ENCODE data around the gene METTL8. TPM values are rescaled to one million over a fixed set of nuclear protein-coding genes. Genes with fewer than 3 reads are reported as not detected.

METTL8 gene
- total RNA-seq, 1 experiment from 2014 or later: 25.7 TPM

GRCh38 chr2:171307560-171307959 is 126.2 kb downstream of the METTL8 start:
- Mint-ChIP-seq H3K27ac (ENCODE audit: unreplicated experiment) (no peak overlapping the region), H3K27me3 (ENCODE audit: insufficient read depth, unreplicated experiment) (no peaks in the 10 kb centered on the region), H3K9me3 (ENCODE audit: unreplicated experiment) (peaks cover 19% of the 10 kb centered on the region), H3K36me3 (ENCODE audit: insufficient read depth, unreplicated experiment) (no peaks in the 10 kb centered on the region), H3K4me1 (ENCODE audit: low read depth, unreplicated experiment) (no peaks in the 10 kb centered on the region), H3K4me3 (ENCODE audit: unreplicated experiment) (no peak overlapping the region)
- no TSS peak for BruUV-seq (replicated peaks)
- Histone ChIP-seq H3K4me1 (no peaks in the 10 kb centered on the region), H3K9me3 (peaks cover 7% of the 10 kb centered on the region; the same call in 1 of the 2 replicates), H3K36me3 (ENCODE audit: control insufficient read depth, insufficient read depth, low read length) (no peaks in the 10 kb centered on the region), H3K4me3 (ENCODE audit: low read depth, low read length) (no peak overlapping the region), H3K27me3 (replicated peaks; ENCODE audit: control insufficient read depth, insufficient read depth, low read length) (no peaks in the 10 kb centered on the region)
- intact Hi-C loops (cut with micrococcal nuclease; ENCODE audit: unreplicated experiment): no loop called here
- DNase-seq: no peak
- POLR2A ChIA-PET: no interaction called here
- CTCF ChIA-PET: no interaction called here
- TF ChIP-seq, protein P1, sequence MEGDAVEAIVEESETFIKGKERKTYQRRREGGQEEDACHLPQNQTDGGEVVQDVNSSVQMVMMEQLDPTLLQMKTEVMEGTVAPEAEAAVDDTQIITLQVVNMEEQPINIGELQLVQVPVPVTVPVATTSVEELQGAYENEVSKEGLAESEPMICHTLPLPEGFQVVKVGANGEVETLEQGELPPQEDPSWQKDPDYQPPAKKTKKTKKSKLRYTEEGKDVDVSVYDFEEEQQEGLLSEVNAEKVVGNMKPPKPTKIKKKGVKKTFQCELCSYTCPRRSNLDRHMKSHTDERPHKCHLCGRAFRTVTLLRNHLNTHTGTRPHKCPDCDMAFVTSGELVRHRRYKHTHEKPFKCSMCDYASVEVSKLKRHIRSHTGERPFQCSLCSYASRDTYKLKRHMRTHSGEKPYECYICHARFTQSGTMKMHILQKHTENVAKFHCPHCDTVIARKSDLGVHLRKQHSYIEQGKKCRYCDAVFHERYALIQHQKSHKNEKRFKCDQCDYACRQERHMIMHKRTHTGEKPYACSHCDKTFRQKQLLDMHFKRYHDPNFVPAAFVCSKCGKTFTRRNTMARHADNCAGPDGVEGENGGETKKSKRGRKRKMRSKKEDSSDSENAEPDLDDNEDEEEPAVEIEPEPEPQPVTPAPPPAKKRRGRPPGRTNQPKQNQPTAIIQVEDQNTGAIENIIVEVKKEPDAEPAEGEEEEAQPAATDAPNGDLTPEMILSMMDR (IDR thresholded peaks at IDR 0.05; ENCODE audit: insufficient read depth in 1 of 2, low read depth in 1 of 2, low read length in 1 of 2, severe bottlenecking in 1 of 2, unreplicated experiment in 1 of 2): no peak

- no peak overlapping the region for H3K4me3 Mint-ChIP-seq (ENCODE audit: unreplicated experiment)
- H3K36me3 ChIP-seq (ENCODE audit: control insufficient read depth, insufficient read depth, low read length): no peaks in the 10 kb centered on the region
- no peaks in the 10 kb centered on the region for H3K4me1 Mint-ChIP-seq (ENCODE audit: low read depth, unreplicated experiment)
- no peaks in the 10 kb centered on the region for H3K36me3 Mint-ChIP-seq (ENCODE audit: insufficient read depth, unreplicated experiment)
- H3K9me3 Mint-ChIP-seq (ENCODE audit: unreplicated experiment): no peaks in the 10 kb centered on the region
- H3K9me3 ChIP-seq: no peaks in the 10 kb centered on the region
- no peak for DNase-seq
- TF ChIP-seq, protein P1 (IDR thresholded peaks at IDR 0.05; ENCODE audit: insufficient read depth in 1 of 2, low read depth in 1 of 2, low read length in 1 of 2, severe bottlenecking in 1 of 2, unreplicated experiment in 1 of 2): no peak
- no peak overlapping the region for H3K27ac Mint-ChIP-seq (ENCODE audit: unreplicated experiment)
- no TSS peak for BruUV-seq (replicated peaks)
- POLR2A ChIA-PET: no interaction called here
- peaks cover 2% of the 10 kb centered on the region for H3K27me3 Mint-ChIP-seq (ENCODE audit: insufficient read depth, unreplicated experiment)
- H3K27me3 ChIP-seq (replicated peaks; ENCODE audit: control insufficient read depth, insufficient read depth, low read length): no peaks in the 10 kb centered on the region
- H3K4me3 ChIP-seq (ENCODE audit: low read depth, low read length): no peak overlapping the region
- H3K4me1 ChIP-seq: no peaks in the 10 kb centered on the region
- CTCF ChIA-PET: no interaction called here
- intact Hi-C loops (cut with micrococcal nuclease; ENCODE audit: unreplicated experiment): no loop called here
These were observed 135.8 kb downstream of the METTL8 start for GRCh38 chr2:171297956-171298355.

GRCh38 chr2:171294608-171295007 is 139.2 kb downstream of the METTL8 start:
- Histone ChIP-seq H3K4me3 (ENCODE audit: low read depth, low read length) (no peak overlapping the region), H3K36me3 (ENCODE audit: control insufficient read depth, insufficient read depth, low read length) (no peaks in the 10 kb centered on the region), H3K9me3 (no peaks in the 10 kb centered on the region), H3K4me1 (no peaks in the 10 kb centered on the region), H3K27me3 (replicated peaks; ENCODE audit: control insufficient read depth, insufficient read depth, low read length) (no peaks in the 10 kb centered on the region)
- ChIA-PET CTCF (no interaction called here), POLR2A (interaction anchor here (0.6 kb wide), 1 partner anchor 134 kb away, joined by 3 read pairs; no protein-coding TSS in a partner anchor)
- TF ChIP-seq, protein P1 (IDR thresholded peaks at IDR 0.05; ENCODE audit: insufficient read depth in 1 of 2, low read depth in 1 of 2, low read length in 1 of 2, severe bottlenecking in 1 of 2, unreplicated experiment in 1 of 2): no peak
- H3K4me3 Mint-ChIP-seq (ENCODE audit: unreplicated experiment): no peak overlapping the region
- no peak overlapping the region for H3K27ac Mint-ChIP-seq (ENCODE audit: unreplicated experiment)
- no TSS peak for BruUV-seq (replicated peaks)
- peaks cover 2% of the 10 kb centered on the region for H3K27me3 Mint-ChIP-seq (ENCODE audit: insufficient read depth, unreplicated experiment)
- H3K36me3 Mint-ChIP-seq (ENCODE audit: insufficient read depth, unreplicated experiment): no peaks in the 10 kb centered on the region
- DNase-seq: no peak
- H3K4me1 Mint-ChIP-seq (ENCODE audit: low read depth, unreplicated experiment): no peaks in the 10 kb centered on the region
- intact Hi-C loops (cut with micrococcal nuclease; ENCODE audit: unreplicated experiment): no loop called here
- no peaks in the 10 kb centered on the region for H3K9me3 Mint-ChIP-seq (ENCODE audit: unreplicated experiment)
